IMR-90 (cell line): Measurements from ENCODE around the gene PRKN. TPM values are rescaled to one million over a fixed set of nuclear protein-coding genes. Genes with fewer than 3 reads are reported as not detected.

Source experiments
- ATAC-seq: fragments of 200-7000 bp; cut with Tn5 transposase; 2 replicates; pipeline ENCODE4 v1.9.1; 2020; ENCODE audit warnings: low read depth, mild to moderate bottlenecking, moderate library complexity
- BruUV-seq: library from RNA; stranded (reverse); fragments of 400-500 nt; replicated peaks from 2 replicates; lab custom pipeline; 2021; lab: Mats Ljungman, UMichigan
- CTCF ChIA-PET: fragments of 300-600 bp; formaldehyde crosslinking; extraction: SDS; loops from one replicate; lab custom pipeline; 2021; ENCODE audit warnings: antibody characterized with exemption; lab: Yijun Ruan, JAX
- POLR2A ChIA-PET: fragments of 300-600 bp; sonication (Branson Sonifier 250); formaldehyde crosslinking; loops from one replicate; lab custom pipeline; 2022; ENCODE audit warnings: antibody characterized with exemption; ENCODE audit not compliant: unreplicated experiment; lab: Charles Lee
- DNase-seq: peaks from one replicate; pipeline ENCODE4 v3.0.0; 2013
- H2AFZ ChIP-seq: replicated peaks from 2 replicates; pipeline ENCODE3; 2013; ENCODE audit warnings: low read length, mild to moderate bottlenecking; ENCODE audit not compliant: poor library complexity
- H2AK5ac ChIP-seq: 2 replicates; pipeline ENCODE4 v1.6.1; 2013; ENCODE audit warnings: low read depth, low read length, inconsistent platforms
- H2AK9ac ChIP-seq: replicated peaks from 2 replicates; pipeline ENCODE3; 2013; ENCODE audit warnings: mild to moderate bottlenecking, low read depth, low read length, moderate library complexity; ENCODE audit not compliant: poor library complexity
- H2BK120ac ChIP-seq: 2 replicates; pipeline ENCODE4 v1.6.1; 2013; ENCODE audit warnings: low read depth, low read length, inconsistent platforms
- H2BK15ac ChIP-seq: 3 replicates; pipeline ENCODE4 v1.6.1; 2013; ENCODE audit warnings: low read depth, low read length, inconsistent platforms
- H2BK20ac ChIP-seq: 2 replicates; pipeline ENCODE4 v1.6.1; 2013; ENCODE audit warnings: low read depth, mild to moderate bottlenecking, inconsistent platforms, low read length, moderate library complexity
- H2BK5ac ChIP-seq: 2 replicates; pipeline ENCODE4 v1.6.1; 2013; ENCODE audit warnings: mild to moderate bottlenecking, low read depth, low read length, inconsistent platforms; ENCODE audit not compliant: poor library complexity, severe bottlenecking
- H3K14ac ChIP-seq: replicated peaks from 2 replicates; pipeline ENCODE4 v1.6.1; 2013; ENCODE audit warnings: low read depth, low read length, inconsistent platforms
- H3K18ac ChIP-seq: 2 replicates; pipeline ENCODE4 v1.6.1; 2013; ENCODE audit warnings: low read depth, low read length, control low read depth
- H3K23ac ChIP-seq: 2 replicates; pipeline ENCODE4 v1.6.1; 2013; ENCODE audit warnings: low read depth, low read length, inconsistent platforms
- H3K27ac ChIP-seq: 2 replicates; pipeline ENCODE4 v1.5.1; 2013; ENCODE audit warnings: mild to moderate bottlenecking, control low read depth, low read length; ENCODE audit not compliant: insufficient read depth
- H3K27me3 ChIP-seq: 2 replicates; pipeline ENCODE4 v1.6.1; 2013; ENCODE audit warnings: low read length; ENCODE audit not compliant: control insufficient read depth, insufficient read depth
- H3K36me3 ChIP-seq: 2 replicates; pipeline ENCODE4 v1.6.1; 2013; ENCODE audit warnings: low read length, mixed read lengths; ENCODE audit not compliant: control insufficient read depth, insufficient read depth
- H3K4ac ChIP-seq: 2 replicates; pipeline ENCODE4 v1.6.1; 2013; ENCODE audit warnings: low read depth, low read length, inconsistent platforms
- H3K4me1 ChIP-seq: 2 replicates; pipeline ENCODE4 v1.6.1; 2013; ENCODE audit warnings: low read length, mixed read lengths; ENCODE audit not compliant: control insufficient read depth, insufficient read depth
- H3K4me2 ChIP-seq: 2 replicates; pipeline ENCODE4 v1.6.1; 2013; ENCODE audit warnings: low read depth, mild to moderate bottlenecking, control low read depth, low read length, moderate library complexity
- H3K4me3 ChIP-seq: 2 replicates; pipeline ENCODE4 v1.5.1; 2013; ENCODE audit warnings: low read depth, mild to moderate bottlenecking, control low read depth, low read length, moderate library complexity; ENCODE audit not compliant: insufficient read depth
- H3K56ac ChIP-seq: 2 replicates; pipeline ENCODE4 v1.6.1; 2013; ENCODE audit warnings: low read length, inconsistent platforms; ENCODE audit not compliant: insufficient read depth; ENCODE audit errors: extremely low read depth
- H3K79me1 ChIP-seq, 2 experiments: 2 replicates each; pipeline ENCODE4 v1.6.1; 2013; ENCODE audit warnings: low read length in 2 of 2, inconsistent platforms in 1 of 2, low read depth in 1 of 2
- H3K9ac ChIP-seq: 2 replicates; pipeline ENCODE4 v1.6.1; 2013; ENCODE audit warnings: low read depth, low read length, control low read depth
- H3K9me1 ChIP-seq: 2 replicates; pipeline ENCODE4 v1.6.1; 2013; ENCODE audit warnings: low read length, inconsistent platforms; ENCODE audit not compliant: insufficient read depth
- H3K9me3 ChIP-seq: 2 replicates; pipeline ENCODE4 v1.6.1; 2013; ENCODE audit warnings: low read length; ENCODE audit not compliant: control insufficient read depth, insufficient read depth
- H4K20me1 ChIP-seq: 2 replicates; pipeline ENCODE4 v1.6.1; 2013; ENCODE audit warnings: low read length, inconsistent platforms; ENCODE audit not compliant: insufficient read depth
- H4K5ac ChIP-seq: 2 replicates; pipeline ENCODE4 v1.6.1; 2013; ENCODE audit warnings: mild to moderate bottlenecking, low read depth, low read length, control low read depth
- H4K8ac ChIP-seq, 2 experiments: 2 replicates each; pipeline ENCODE4 v1.6.1; 2013; ENCODE audit warnings: low read depth in 2 of 2, low read length in 2 of 2, control low read depth in 1 of 2, inconsistent platforms in 1 of 2
- H4K91ac ChIP-seq: 2 replicates; pipeline ENCODE4 v1.6.1; 2013; ENCODE audit warnings: low read depth, low read length, inconsistent platforms; ENCODE audit not compliant: insufficient read depth
- BHLHE40 ChIP-seq: fragments of 150-350 bp; IDR thresholded peaks from 2 replicates; pipeline ENCODE4 v1.6.1; 2016; ENCODE audit warnings: mild to moderate bottlenecking, low read depth, low read length
- CEBPB ChIP-seq: IDR thresholded peaks from 2 replicates; pipeline ENCODE4 v1.6.1; 2012; ENCODE audit warnings: low read depth, low read length, improper control_type of control experiment
- CHD1 ChIP-seq: IDR thresholded peaks from 2 replicates; pipeline ENCODE4 v1.6.1; 2012; ENCODE audit warnings: low read depth, low read length, improper control_type of control experiment
- FOS ChIP-seq: fragments of 150-350 bp; IDR thresholded peaks from 2 replicates; pipeline ENCODE4 v1.6.1; 2016; ENCODE audit warnings: low read depth, low read length
- MAFK ChIP-seq: IDR thresholded peaks from 2 replicates; pipeline ENCODE4 v1.6.1; 2012; ENCODE audit warnings: low read depth, low read length, improper control_type of control experiment
- MAZ ChIP-seq: IDR thresholded peaks from 2 replicates; pipeline ENCODE4 v1.6.1; 2012; ENCODE audit warnings: low read depth, mild to moderate bottlenecking, low read length, improper control_type of control experiment, moderate library complexity, borderline replicate concordance
- POLR2A ChIP-seq: IDR thresholded peaks from 2 replicates; pipeline ENCODE4 v1.6.1; 2012; ENCODE audit warnings: mild to moderate bottlenecking, low read depth, low read length
- RCOR1 ChIP-seq: IDR thresholded peaks from 2 replicates; pipeline ENCODE4 v1.6.1; 2012; ENCODE audit warnings: mild to moderate bottlenecking, low read length, improper control_type of control experiment; ENCODE audit not compliant: insufficient replicate concordance
- WGBS, 2 experiments: methylation state at CpG; one replicate each; pipeline versions ENCODE4 v1.1.5 to v1.1.7; 2013; ENCODE audit warnings: missing lambda C conversion rate in 2 of 2; ENCODE audit not compliant: insufficient read length in 1 of 2; ENCODE audit errors: extremely low coverage in 2 of 2; 5-methylcytosine and 5-hydroxymethylcytosine counted together
- dilution Hi-C: fragments of 300-500 bp; cut with HindIII; formaldehyde crosslinking; loops from one replicate; pipeline ENCODE4 v1.14.3; 2018; ENCODE audit warnings: low sequenced_read_pairs; ENCODE audit not compliant: unreplicated experiment
- in situ Hi-C: fragments of 300-500 bp; cut with MboI; formaldehyde crosslinking; loops from 3 replicates; pipeline ENCODE4 v1.14.3; 2019; ENCODE audit warnings: low sequenced_read_pairs, inconsistent platforms, mixed read lengths
- intact Hi-C: fragments of 100-400 bp; cut with micrococcal nuclease; formaldehyde crosslinking; loops from 2 replicates; pipeline ENCODE4 v1.10.0; 2022
- polyA plus RNA-seq, 3 experiments: library from polyadenylated mRNA; depleted of rRNA; stranded (reverse); fragments of >200 nt; gene quantifications; 2 replicates each; pipeline ENCODE4 v1.2.3, GENCODE V29; 2012; ENCODE audit warnings: low replicate concordance in 1 of 3
- total RNA-seq: library from RNA; depleted of rRNA; stranded (reverse); fragments of >200 nt; gene quantifications from 2 replicates; pipeline ENCODE4 v1.2.3, GENCODE V29; 2012
- TF ChIP-seq, protein P1 (sequence below): conservative IDR thresholded peaks from 2 replicates; pipeline ENCODE4 v1.5.1; 2012; ENCODE audit warnings: mild to moderate bottlenecking, low read depth, low read length, improper control_type of control experiment

Gene PRKN
- total and polyA plus RNA-seq, 2 of the 4 experiments (the other 2 are of a cell fraction): 0.15 to 0.18 TPM

DNA sequence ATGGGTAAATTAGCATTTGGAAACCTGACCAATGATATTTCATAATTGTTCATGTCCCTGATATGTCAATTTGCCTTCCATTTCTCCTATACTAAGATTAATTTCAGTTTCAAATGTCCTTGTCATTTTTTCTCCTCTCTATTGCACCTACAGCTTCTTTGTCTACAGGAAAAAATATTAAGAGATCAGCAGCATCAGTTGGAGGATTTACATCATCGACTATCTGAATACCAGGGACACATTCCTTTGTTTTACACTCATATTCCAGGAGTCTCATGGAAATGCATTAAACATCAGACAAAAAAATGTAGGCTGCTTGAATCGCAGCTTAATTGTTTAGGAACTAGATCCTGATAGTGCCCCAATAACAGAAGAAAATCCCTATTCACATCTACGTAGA, 188.2 kb downstream of the PRKN start:
- Histone ChIP-seq H4K91ac (no peak overlapping the region), H3K4me1 (no peaks in the 10 kb centered on the region), H3K9me3 (peaks cover 23% of the 10 kb centered on the region; the same call in 1 of the 2 replicates), H3K27ac (no peak overlapping the region), H3K36me3 (no peaks in the 10 kb centered on the region), H3K27me3 (no peaks in the 10 kb centered on the region), H4K5ac (no peak overlapping the region), H4K20me1 (no peaks in the 10 kb centered on the region), H3K23ac (no peak overlapping the region), H2BK20ac (no peak overlapping the region), H3K4me2 (no peak overlapping the region), H3K9ac (no peak overlapping the region), H2BK15ac (no peak overlapping the region), H2BK120ac (no peak overlapping the region), H3K4me3 (no peak overlapping the region), H2BK5ac (no peak overlapping the region), H3K18ac (no peak overlapping the region), H2AFZ (no peak overlapping the region), H2AK9ac (no peak overlapping the region), H2AK5ac (no peak overlapping the region), H3K14ac (no peak overlapping the region), H4K8ac (no peak overlapping the region), H3K79me1 (no peaks in the 10 kb centered on the region), H3K4ac (no peak overlapping the region), H3K9me1 (no peaks in the 10 kb centered on the region), H3K56ac (no peak overlapping the region)
- intact Hi-C loops (no loop called here), in situ Hi-C loops (no loop called here), dilution Hi-C loops (no loop called here)
- TF ChIP-seq POLR2A (no peak), MAZ (no peak), MAFK (no peak), BHLHE40 (no peak), FOS (no peak), CHD1 (no peak), RCOR1 (no peak), CEBPB (no peak)
- TF ChIP-seq, protein P1, sequence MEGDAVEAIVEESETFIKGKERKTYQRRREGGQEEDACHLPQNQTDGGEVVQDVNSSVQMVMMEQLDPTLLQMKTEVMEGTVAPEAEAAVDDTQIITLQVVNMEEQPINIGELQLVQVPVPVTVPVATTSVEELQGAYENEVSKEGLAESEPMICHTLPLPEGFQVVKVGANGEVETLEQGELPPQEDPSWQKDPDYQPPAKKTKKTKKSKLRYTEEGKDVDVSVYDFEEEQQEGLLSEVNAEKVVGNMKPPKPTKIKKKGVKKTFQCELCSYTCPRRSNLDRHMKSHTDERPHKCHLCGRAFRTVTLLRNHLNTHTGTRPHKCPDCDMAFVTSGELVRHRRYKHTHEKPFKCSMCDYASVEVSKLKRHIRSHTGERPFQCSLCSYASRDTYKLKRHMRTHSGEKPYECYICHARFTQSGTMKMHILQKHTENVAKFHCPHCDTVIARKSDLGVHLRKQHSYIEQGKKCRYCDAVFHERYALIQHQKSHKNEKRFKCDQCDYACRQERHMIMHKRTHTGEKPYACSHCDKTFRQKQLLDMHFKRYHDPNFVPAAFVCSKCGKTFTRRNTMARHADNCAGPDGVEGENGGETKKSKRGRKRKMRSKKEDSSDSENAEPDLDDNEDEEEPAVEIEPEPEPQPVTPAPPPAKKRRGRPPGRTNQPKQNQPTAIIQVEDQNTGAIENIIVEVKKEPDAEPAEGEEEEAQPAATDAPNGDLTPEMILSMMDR: no peak
- no CpG with 5 or more reads among the region's 3 CpGs for WGBS, 2 experiments
- POLR2A ChIA-PET: no interaction called here
- ATAC-seq (no peak), DNase-seq (no peak)
- CTCF ChIA-PET: no interaction called here
- no TSS peak for BruUV-seq
